Measurements from ENCODE around the gene CHST15. TPM values are rescaled to one million over a fixed set of nuclear protein-coding genes. Genes with fewer than 3 reads are reported as not detected.

CHST15 gene
- total and polyA plus RNA-seq, 2 of the 4 experiments (the other 2 are of a cell fraction): 0.14 to 0.18 TPM

DNA sequence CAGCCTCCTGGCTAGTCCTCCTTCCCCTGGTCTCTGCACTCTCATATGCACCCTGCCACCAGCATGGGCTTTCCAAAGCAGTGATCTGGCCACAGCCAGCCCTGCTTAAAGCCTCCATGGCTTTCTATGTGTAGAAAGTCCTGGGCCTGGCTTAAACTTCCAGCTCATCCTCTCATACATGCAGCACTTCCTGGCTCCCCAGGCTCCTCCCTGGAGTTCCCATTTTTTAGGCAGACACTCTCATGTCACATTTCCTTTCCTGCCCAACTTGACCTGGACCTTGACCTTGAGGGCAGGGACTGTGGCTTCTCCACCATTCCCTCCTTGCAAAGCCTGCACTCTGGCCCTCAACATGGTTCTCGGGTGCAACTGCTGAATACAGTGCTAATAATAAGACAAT is 79.5 kb downstream of the CHST15 start:
- Histone ChIP-seq H3K4ac (ENCODE audit: low read depth, low read length) (no peak overlapping the region), H2BK120ac (ENCODE audit: low read depth, low read length) (no peak overlapping the region), H4K8ac (ENCODE audit: low read depth in 2 of 2, low read length in 2 of 2) (no peak overlapping the region), H4K91ac (ENCODE audit: insufficient read depth, low read depth, low read length) (no peak overlapping the region), H3K4me3 (ENCODE audit: insufficient read depth, low read depth, low read length) (no peak overlapping the region), H3K23ac (ENCODE audit: low read depth, low read length) (no peak overlapping the region), H3K9me3 (ENCODE audit: control insufficient read depth, insufficient read depth, low read length) (peaks cover 6% of the 10 kb centered on the region; the same call in 1 of the 2 replicates), H2BK15ac (ENCODE audit: low read depth, low read length) (no peak overlapping the region), H2AFZ (replicated peaks; ENCODE audit: low read length, poor library complexity) (no peak overlapping the region), H3K4me1 (ENCODE audit: control insufficient read depth, insufficient read depth, low read length) (no peaks in the 10 kb centered on the region), H2BK5ac (ENCODE audit: low read depth, low read length, poor library complexity, severe bottlenecking) (no peak overlapping the region), H3K27me3 (ENCODE audit: control insufficient read depth, insufficient read depth, low read length) (no peaks in the 10 kb centered on the region), H3K56ac (ENCODE audit: extremely low read depth, insufficient read depth, low read length) (no peak overlapping the region), H2AK9ac (replicated peaks; ENCODE audit: low read depth, low read length, poor library complexity) (no peak overlapping the region), H3K4me2 (ENCODE audit: low read depth, low read length) (no peak overlapping the region), H3K27ac (ENCODE audit: insufficient read depth, low read length) (no peak overlapping the region), H3K14ac (replicated peaks; ENCODE audit: low read depth, low read length) (no peak overlapping the region), H2AK5ac (ENCODE audit: low read depth, low read length) (no peak overlapping the region), H3K18ac (ENCODE audit: low read depth, low read length) (no peak overlapping the region), H3K79me1 (ENCODE audit: low read depth in 1 of 2, low read length in 2 of 2) (no peaks in the 10 kb centered on the region), H3K36me3 (ENCODE audit: control insufficient read depth, insufficient read depth, low read length) (no peaks in the 10 kb centered on the region), H3K9me1 (ENCODE audit: insufficient read depth, low read length) (no peaks in the 10 kb centered on the region), H3K9ac (ENCODE audit: low read depth, low read length) (no peak overlapping the region), H4K5ac (ENCODE audit: low read depth, low read length) (no peak overlapping the region), H4K20me1 (ENCODE audit: insufficient read depth, low read length) (no peaks in the 10 kb centered on the region), H2BK20ac (ENCODE audit: low read depth, low read length) (no peak overlapping the region)
- WGBS, 2 experiments (ENCODE audit: extremely low coverage in 2 of 2, insufficient read length in 1 of 2): no CpG with 5 or more reads among the region's 1 CpG
- dilution Hi-C loops (cut with HindIII; ENCODE audit: low sequenced_read_pairs, unreplicated experiment): no loop called here
- intact Hi-C loops (cut with micrococcal nuclease): no loop called here
- in situ Hi-C loops (cut with MboI; ENCODE audit: low sequenced_read_pairs): no loop called here
- ATAC-seq (ENCODE audit: low read depth): no peak
- POLR2A ChIA-PET (ENCODE audit: unreplicated experiment): no interaction called here
- DNase-seq: no peak
- TF ChIP-seq, protein P1, sequence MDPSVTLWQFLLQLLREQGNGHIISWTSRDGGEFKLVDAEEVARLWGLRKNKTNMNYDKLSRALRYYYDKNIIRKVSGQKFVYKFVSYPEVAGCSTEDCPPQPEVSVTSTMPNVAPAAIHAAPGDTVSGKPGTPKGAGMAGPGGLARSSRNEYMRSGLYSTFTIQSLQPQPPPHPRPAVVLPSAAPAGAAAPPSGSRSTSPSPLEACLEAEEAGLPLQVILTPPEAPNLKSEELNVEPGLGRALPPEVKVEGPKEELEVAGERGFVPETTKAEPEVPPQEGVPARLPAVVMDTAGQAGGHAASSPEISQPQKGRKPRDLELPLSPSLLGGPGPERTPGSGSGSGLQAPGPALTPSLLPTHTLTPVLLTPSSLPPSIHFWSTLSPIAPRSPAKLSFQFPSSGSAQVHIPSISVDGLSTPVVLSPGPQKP (IDR thresholded peaks at IDR 0.05; ENCODE audit: borderline replicate concordance, low read depth, low read length): no peak
- TF ChIP-seq NFE2L2 (IDR thresholded peaks at IDR 0.05; ENCODE audit: low read depth, low read length): no peak
- no TSS peak for BruUV-seq (replicated peaks)
- CTCF ChIA-PET: no interaction called here

All from IMR-90 (cell line).